GM21723 (cell line): Measurements from ENCODE around the gene MRPS16.

Experiments
- ATAC-seq: cut with Tn5 transposase; IDR thresholded peaks from one replicate; pipeline ENCODE4 v1.9.1; 2021; ENCODE audit warnings: mild to moderate bottlenecking, moderate library complexity; ENCODE audit not compliant: unreplicated experiment

Gene MRPS16

DNA sequence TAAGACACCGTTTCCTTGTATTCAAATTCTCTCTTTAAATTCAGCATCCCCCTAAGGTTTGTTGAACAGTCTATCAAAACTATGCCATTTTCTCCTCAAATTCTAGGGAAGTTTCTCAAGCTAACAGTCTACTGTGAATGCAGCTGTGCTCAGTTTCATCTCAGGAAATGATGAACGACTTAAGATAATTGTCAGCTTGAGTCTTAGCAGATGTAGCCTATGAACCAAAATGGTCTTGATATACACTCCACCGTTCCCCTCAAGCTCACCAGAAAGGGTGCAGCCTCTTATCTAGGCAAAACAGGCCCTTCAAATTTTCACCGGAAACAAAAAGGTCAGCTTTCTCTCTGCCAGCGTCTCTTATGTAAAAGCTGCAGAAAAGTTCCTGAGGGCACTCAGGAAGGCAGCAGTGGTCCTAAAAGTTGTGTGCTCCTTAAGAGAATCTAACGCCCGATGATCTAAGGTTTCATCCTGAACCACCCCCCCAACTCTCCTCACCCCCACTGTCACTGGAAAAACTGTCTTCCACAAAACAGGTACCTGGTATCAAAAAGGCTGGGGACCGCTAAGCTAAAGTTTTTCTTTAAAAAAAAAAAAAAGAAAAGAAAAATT, 7.5 kb downstream of the MRPS16 start:
- ATAC-seq: no peak

DNA sequence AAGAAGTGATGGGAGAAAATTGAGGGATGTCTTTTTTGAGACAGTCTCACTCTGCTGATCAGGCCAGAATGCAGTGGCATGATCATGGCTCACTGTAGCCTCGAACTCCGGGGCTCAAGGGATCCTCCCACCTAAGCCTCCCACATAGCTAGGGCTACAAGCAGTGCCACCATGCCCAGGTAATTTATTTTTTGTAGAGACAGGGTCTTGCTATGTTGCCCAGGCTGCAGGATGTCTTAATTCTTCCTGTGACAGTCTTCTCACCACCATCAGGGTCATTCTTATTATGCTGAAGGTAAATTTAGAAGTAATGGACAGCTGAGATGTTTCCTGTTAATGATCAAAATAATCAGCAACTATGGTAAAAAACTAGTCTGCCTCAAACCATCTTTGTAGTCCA, 12.5 kb downstream of the MRPS16 start:
- ATAC-seq: no peak

DNA sequence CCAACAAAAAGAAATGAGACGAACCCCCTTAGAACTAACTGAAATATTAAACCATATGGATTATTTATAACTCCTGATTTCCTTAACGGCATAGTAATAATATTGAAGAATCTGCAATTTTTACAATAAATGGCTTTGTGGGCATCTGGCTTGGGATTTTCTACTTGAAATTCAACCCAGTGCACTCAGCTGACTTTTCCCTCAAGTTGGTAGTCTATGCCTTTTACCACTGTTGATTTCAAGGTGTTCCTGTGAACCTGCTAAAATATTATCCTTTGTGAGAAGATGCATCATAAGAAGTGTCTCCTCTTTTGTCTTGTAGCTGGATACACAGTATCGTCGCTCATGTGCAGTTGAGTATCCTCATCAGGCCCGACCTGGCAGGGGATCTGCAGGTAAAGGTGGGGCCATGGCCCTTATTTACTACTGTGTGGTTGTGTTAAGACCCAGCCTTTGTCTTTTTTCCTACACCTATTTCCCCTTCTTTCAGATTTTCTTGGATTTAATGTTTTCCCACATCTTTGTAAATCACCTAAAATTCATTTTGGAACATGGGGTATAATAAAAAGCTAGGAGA, 13.4 kb downstream of the MRPS16 start:
- no peak for ATAC-seq

DNA sequence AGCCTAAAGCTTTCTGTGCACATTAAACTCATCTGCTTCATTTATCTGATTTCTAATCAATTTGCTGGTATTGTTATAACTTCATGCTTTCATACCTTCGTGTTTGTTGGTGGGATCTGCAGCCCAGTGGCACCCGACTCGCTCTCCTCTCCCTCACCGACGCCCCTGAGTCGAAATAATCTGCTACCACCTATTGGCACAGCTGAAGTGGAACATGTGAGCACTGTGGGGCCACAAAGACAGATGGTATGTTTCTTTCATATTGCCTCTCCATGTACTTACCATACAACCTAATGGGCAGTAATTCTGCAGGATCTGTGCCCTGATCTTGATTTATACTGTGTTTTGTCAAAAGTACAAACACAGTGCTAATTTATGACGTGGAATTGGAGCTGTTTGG, 17.7 kb downstream of the MRPS16 start:
- no peak for ATAC-seq

DNA sequence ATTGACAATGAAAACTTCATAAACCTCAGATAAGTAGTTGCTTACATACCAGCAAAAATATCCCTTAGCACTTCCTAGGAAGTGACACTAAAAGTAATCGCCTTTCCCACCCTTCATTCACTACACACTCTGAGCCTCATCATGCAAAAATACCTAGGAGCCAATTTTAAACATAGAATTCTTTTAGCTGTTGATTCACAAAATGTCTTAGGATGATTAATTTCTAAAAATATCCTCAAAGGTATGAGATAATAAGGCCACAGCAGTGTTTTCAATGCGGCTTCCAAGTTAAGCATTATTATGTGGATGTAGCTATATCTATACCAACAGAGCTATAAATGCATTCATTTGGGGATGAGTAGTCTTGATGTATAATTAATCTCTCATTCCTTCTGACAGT, 18.6 kb downstream of the MRPS16 start:
- no peak for ATAC-seq

DNA sequence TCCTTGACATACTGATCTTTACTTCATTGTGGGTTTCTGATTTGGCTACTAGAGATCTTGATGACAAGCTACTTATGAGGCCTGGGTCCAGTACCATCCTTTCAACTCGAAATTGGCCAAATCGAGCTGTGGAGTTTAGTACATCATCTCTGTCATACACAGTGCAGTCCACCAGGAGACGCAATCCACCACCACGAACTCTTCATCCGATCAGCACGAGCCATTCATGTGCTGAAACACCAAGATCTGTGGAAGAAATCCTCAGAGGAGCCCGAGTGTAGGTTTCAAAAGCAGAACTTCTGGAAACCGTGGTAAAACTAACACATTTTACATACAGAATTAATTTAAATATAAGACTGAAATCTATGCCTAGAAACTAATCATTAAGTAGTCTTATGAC, 19.6 kb downstream of the MRPS16 start:
- ATAC-seq: no peak

DNA sequence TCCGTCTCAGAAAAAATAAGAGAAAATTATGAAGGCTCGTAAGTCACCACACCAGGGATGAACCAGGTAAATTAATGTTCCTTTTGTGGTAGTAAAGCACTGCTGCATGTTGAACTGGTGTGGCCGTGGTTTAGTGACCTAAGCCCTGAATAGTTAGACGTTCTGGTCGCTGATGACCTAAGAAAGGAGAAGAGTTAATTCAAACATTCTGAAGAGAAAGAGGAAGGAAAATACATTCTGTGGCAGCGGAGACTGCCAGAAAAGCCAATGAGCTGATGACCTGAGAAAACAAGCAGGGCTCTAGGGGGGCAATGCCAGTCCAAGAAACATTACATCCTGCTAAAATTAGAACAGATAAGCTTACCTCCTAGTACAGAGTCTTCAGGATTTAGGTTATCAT, 22.9 kb downstream of the MRPS16 start:
- no peak for ATAC-seq

DNA sequence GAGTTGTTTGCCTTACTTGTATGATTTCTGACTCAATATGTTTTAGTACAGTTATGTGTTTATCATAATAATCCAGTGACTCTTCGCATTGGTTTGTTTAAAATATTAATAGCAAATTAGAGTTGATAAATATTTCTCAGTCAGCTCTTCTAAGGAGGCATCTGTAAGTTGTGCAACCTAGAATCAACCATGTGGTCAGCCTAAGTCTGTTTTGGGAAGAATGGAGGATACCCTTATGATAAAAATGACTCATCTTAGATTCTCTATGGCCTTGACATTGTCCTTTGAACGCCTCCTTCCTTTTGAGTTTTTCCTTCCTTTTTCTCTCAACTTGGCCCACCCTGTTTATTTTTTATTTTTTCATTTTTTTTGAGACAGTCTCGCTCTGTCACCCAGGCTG, 24.2 kb downstream of the MRPS16 start:
- ATAC-seq: no peak

DNA sequence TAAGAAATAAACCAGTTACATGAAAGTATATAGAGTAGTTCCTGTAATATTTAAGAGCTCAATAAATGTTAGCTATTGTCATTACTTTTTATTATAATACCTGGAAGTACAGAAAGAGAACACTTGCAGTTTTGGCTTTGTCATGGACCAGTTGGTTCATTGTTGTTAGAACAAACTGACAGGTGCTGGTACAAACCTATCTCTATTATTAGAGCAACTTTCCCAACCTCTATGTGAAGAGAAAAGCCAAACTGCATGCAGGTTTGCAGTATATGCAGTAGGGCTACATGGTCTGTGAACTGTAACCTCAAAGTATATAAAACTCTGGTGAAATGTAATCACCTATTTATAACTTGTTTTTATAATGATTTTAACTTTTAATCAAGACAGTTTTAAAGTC, 25.8 kb downstream of the MRPS16 start:
- no peak for ATAC-seq

DNA sequence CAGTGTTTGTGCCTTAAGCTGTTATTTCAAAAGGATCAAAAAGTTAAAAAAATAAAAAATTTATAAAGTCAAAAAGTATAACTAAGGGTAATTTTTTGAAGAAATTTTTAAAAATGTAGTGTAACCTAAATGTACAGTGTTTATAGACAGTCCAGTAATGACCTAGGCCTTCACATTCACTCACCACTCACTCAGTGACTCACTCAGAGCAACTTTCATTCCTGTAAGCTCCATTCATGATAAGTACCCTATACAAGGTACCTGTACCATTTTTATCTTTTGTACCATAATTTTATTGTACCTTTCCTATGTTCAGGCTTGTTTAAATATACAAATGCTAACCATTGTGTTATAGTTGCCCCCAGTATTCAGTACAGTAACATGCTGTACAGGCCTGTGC, 26.9 kb downstream of the MRPS16 start:
- ATAC-seq: no peak

DNA sequence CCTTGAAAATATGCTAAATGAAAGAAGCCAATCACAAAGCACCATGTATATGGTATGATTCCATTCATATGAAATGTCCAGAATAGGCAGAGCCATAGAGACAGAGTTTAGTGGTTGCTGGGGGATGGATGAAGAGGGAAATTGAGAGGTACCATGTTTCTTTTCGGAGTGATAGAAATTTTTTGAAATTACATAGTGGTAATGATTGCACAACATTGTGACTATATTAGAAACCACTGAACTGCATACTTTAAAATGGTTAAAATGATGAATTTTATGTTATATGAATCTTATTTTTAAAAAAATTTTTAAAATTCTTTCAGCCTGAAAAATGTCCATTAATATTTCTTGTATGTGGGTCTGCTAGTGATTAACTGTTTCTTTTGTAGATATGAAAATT, 31.5 kb downstream of the MRPS16 start:
- no peak for ATAC-seq

DNA sequence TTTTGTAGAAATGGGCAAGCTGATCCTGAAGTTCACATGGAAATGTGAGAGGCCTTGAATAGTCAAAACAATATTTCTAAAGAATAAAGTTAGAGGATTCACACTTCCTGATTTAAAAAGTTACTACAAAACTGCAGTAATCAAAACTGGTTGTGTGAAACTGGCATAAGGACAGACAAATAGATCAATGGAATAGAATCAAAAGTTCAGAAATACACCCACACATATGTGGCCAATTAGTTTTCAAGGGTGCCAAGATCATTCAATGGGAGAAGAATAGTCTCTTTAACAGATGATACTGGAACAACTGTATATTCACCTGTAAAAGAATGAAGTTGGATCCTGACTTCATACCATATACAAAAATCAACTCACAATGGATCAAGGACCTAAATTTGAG, 33.1 kb downstream of the MRPS16 start:
- ATAC-seq: no peak

DNA sequence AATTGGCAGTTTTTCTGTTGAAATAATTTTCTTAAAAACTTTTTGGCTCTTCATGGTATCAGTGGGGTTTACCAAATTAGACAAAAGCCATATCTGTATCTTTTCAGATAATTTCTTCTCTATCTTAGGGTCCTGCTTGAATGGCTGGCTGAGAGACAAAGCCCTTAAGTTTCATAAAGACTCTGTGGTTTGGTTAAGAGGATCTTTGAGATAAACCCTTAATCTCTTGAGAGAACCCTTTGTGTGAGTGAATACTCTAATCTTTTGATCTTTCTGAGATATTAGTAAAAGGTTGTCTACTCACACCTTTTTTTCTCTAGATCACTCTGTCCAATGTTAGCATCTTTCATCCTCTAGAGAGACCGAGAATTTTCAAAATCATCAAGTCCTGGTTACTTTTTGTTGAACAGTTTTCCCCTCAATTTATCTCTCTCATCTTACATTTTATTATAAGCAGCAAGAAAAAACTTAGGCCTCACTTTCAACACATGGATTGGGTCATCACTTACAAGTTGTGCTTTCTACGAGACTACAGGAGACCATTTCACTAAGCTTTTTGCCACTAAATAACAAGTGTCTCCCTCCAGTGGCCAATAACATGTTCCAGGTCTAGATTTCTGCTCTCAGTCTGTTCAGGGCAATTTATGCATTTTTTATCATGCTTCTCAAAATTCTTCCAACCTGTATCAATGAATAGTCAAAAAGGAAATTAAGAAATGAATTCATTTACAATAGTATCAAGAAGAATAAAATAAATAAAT, 33.8 kb downstream of the MRPS16 start:
- no peak for ATAC-seq

DNA sequence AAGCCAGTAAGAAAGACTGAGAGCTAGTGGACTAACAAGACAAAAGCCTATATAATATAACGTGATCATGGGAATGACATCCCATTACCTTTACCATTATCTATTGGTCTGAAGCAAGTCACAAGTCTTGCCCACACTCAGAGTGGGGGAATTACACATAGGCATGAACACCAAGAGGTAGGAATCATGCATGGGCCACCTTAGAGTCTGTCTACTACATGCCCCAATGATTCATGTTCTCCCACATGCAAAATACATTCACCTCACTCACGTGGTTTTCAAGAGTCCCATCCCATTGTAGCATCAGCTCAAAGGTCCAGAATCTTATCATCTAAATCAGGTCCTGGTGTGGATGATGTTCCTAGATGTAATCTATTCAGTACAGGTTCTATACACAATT, 34.8 kb downstream of the MRPS16 start:
- ATAC-seq: no peak

DNA sequence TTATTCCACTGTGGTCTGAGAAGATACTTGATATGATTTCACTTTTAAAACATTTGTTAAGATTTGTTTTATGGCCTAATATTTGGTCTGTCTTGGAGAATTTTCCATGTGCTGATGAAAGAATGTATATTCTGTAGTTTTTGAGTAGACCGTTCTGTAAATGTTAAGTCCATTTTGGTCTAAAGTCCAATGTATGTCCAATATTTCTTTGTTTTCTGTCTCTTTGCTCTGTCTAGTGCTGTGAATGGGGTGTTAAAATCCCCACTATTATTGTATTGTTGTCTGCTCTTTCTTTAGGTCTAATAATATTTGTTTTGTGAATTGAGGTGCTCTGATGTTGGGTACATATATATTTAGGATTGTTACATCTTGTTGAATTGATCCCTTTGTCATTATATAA, 36.7 kb downstream of the MRPS16 start:
- no peak for ATAC-seq

DNA sequence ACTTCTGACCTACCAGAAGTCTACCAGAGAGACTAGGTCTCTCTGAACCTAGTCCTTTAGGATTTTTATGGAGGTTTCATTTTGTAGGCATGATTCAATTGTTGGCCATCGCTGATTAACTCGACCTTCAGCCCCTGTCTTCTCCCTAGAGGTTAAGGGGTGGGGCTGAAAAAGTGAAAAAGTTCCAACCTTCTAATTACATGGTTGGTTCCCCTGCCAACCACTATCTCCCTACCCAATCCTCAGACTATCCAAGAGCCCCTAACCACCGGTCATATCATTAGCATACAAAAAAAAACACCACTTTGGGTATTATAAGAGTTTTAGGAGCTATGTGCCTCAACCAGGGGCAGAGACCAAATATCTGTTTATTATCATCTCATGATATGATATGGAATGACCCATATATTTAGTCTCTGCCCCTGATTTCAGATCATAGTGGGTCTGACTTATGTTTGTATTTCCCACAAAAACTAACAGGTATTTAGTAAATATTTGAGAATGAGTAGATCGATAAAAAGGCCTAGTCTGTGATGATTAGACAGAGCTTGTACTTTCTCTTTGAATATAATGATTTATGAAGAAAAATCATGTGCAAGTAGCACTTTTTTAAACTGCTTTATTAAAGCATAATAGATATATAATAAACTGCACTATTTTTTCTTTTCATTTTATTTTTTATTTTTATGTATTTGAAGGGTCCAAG, 41.2 kb downstream of the MRPS16 start:
- no peak for ATAC-seq

DNA sequence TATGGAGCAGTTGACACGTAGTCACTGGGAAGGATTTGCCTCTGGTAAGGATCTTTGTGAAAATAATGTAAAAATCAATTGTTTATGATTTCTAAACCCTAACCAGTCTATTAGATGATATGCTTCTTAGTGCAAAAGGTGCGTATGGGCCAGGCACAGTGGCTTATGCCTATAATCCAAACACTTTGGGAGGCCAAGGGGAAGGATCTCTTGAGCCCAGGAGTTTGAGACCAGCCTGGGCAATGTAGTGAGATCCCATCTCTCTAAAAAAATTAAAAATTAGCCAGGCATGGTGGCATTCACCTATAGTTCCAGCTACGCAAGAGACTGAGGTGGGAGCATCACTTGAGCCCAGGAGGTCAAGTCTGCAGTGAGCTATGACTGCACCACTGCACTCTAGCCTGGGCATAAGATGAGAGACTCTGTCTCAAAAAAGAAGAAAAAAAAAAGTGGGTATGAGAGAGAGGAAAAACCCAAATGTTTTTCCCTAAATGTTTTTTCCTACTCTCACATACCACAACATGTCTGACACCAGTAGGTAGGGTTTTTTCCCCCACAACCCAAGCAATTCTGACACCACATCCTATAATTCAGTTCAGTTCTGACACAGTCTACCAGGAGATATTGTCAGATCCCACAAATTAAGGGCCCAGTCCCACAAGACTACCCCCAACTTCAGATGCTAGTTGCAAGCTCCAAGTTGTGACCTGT, 41.9 kb downstream of the MRPS16 start:
- ATAC-seq: no peak

DNA sequence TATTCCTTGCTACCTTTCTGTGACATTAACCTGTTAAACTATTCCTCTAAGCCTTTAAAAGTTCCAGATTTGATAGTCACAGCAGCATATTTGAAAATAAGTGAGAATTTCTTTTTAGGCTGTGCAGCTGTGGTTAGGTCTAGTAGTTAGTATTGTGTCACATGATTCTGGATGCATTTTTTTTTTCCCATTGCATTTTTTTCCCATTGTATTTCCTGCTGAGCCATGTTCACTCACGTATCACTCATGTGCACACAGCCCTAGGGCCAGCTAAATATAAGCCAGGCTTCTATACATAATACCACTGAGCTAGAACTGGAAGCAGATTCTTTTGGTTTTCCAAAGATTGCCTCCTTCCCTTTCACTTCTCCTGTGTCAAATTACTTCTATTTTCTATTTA, 42.7 kb downstream of the MRPS16 start:
- ATAC-seq: no peak

DNA sequence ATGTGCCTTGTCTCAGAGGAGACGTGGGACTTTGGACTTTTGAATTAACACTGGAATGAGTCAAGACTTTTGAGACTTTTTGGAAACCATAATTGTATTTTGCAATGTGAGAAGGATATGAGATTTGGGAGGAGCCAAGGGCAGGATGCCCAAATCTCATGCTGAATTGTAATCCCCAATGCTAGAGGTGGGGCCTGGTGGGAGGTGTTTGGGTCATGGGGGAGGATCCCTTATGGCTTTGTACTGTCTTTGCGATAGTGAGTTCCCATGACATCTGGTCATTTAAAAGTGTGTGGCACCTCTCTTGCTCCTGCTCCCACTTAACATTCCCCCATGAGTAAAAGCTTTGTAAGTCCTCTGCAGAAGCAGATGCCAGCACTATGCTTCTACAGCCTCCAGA, 44.6 kb downstream of the MRPS16 start:
- ATAC-seq: no peak

DNA sequence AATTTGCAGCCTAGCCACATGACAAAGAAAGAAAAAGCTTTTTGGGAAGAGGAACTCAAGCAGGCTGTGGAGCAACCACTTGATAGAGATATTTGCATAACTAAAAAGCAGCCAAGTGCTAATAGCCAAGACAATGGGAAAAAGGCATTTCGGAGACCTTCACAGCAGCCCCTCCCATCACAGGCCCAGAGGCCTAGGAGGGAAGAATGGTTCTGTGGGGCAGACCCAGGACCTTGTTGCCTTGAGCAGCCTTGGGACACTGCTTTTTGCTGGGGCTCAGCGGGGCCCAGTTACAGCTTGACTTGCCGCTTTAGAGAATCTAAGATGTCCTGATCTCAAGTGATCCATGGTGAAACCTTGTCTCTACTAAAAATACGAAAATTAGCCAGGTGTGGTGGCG, 46.1 kb downstream of the MRPS16 start:
- ATAC-seq: no peak

DNA sequence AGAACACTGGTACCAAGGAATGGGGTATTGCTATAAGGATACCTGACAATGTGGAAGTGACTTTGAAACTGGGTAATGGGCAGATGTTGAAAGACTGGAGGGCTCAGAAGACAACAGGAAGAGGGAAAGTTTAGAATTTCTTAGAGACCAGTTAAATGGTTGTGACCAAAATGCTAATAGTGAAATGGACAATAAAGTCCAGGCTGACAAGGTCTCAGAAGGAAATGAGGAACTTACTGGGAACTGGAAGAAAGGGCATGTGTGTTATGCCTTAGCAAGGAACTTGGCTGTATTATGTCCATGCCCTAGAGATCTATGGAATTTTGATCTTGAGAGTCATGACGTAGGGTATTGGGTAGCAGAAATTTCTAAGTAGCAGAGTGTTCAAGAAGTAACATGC, 46.6 kb downstream of the MRPS16 start:
- no peak for ATAC-seq
